SU-DHL-6 (cell line): ENCODE data around the gene GRK3.
"Not testable (repeated sequence)": the region's sequence is repeated elsewhere in the genome, so short reads cannot be mapped to it uniquely, and the experiment has no call there.

Experiments used
- H2AFZ ChIP-seq: fragments of 200-600 bp; sonication (generic); 2 replicates; pipeline ENCODE4 v1.6.1; 2014; ENCODE audit warnings: low read depth, mild to moderate bottlenecking, moderate library complexity, mixed read lengths, antibody characterized with exemption, low read length; ENCODE audit not compliant: severe bottlenecking
- H3F3A ChIP-seq: fragments of 200-600 bp; shearing (Covaris generic); 2 replicates; pipeline ENCODE4 v1.6.0; 2016; ENCODE audit warnings: antibody characterized with exemption, mild to moderate bottlenecking; ENCODE audit not compliant: insufficient read depth
- H3K27ac ChIP-seq: fragments of 200-600 bp; sonication (generic); 2 replicates; pipeline ENCODE4 v1.5.1; 2016; ENCODE audit warnings: low read depth, mild to moderate bottlenecking, low read length, moderate library complexity, mixed read lengths
- H3K27me3 ChIP-seq: fragments of 200-600 bp; sonication (generic), shearing (Covaris generic); 2 replicates; pipeline ENCODE4 v1.6.0; 2014; ENCODE audit warnings: mild to moderate bottlenecking, low read length
- H3K36me3 ChIP-seq: fragments of 200-600 bp; sonication (generic); 2 replicates; pipeline ENCODE4 v1.6.1; 2014; ENCODE audit warnings: mild to moderate bottlenecking, low read length, mixed read lengths
- H3K4me2 ChIP-seq: fragments of 300-600, 200-600 bp; shearing (Covaris generic), sonication (generic); 2 replicates; pipeline ENCODE4 v1.6.0; 2014; ENCODE audit warnings: low read length, low read depth, mild to moderate bottlenecking; ENCODE audit not compliant: poor library complexity, severe bottlenecking
- H3K4me3 ChIP-seq: fragments of 200-600 bp; sonication (generic); 2 replicates; pipeline ENCODE4 v1.5.1; 2014; ENCODE audit warnings: antibody characterized with exemption, low read length, mild to moderate bottlenecking, mixed read lengths; ENCODE audit not compliant: insufficient read depth, poor library complexity, severe bottlenecking
- H3K79me2 ChIP-seq: fragments of 200-600 bp; sonication (generic); 2 replicates; pipeline ENCODE4 v1.6.1; 2014; ENCODE audit warnings: mild to moderate bottlenecking, low read length, moderate library complexity; ENCODE audit not compliant: insufficient read depth
- H3K9ac ChIP-seq: fragments of 200-600 bp; sonication (generic); 2 replicates; pipeline ENCODE4 v1.7.0; 2014; ENCODE audit warnings: mild to moderate bottlenecking, low read length
- H3K9me2 ChIP-seq: fragments of 200-600 bp; sonication (generic); replicated peaks from 2 replicates; pipeline ENCODE4 v1.6.1; 2014; ENCODE audit warnings: low read length; ENCODE audit not compliant: insufficient read depth
- H3K9me3 ChIP-seq: fragments of 200-600 bp; sonication (generic); 2 replicates; pipeline ENCODE4 v1.6.1; 2014; ENCODE audit warnings: low read length, mixed read lengths; ENCODE audit not compliant: insufficient read depth
- H4K20me1 ChIP-seq: fragments of 200-600 bp; sonication (generic); 2 replicates; pipeline ENCODE4 v1.6.1; 2014; ENCODE audit warnings: low read depth, mild to moderate bottlenecking, antibody characterized with exemption, low read length, moderate library complexity, mixed read lengths
- EZH2phosphoT487 ChIP-seq: fragments of 200-600 bp; sonication (generic), shearing (Covaris generic); conservative IDR thresholded peaks from 2 replicates; pipeline ENCODE4 v1.6.1; 2018; ENCODE audit warnings: mild to moderate bottlenecking, antibody characterized with exemption, low read length, moderate library complexity, mixed read lengths
- TF ChIP-seq, protein P1 (sequence below): fragments of 200-600 bp; sonication (generic); IDR thresholded peaks from one replicate; pipeline ENCODE4 v1.5.1; 2017; ENCODE audit warnings: antibody characterized with exemption, mild to moderate bottlenecking, low read length, moderate library complexity; ENCODE audit not compliant: insufficient read depth, poor library complexity, severe bottlenecking

The GRK3 gene

DNA sequence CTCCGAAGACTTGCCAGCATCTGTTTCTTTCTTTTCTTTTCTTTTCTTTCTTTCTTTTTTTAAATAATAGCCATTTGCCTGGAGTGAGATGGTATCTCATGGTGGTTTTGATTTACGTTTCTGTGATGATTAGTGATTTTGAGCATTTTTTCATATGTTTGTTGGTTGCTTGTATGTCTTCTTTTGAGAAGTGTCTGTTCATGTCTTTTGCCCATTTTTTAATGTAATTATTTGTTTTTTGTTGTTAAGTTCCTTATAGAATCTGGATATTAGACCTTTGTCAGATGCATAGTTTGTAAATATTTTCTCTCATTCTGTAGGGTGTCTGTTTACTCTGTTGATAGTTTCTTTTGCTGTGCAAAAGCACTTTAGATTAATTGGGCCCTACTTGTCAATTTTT is 28.8 kb downstream of the GRK3 start:
- H2AFZ ChIP-seq, H3K27me3 ChIP-seq, H3K4me3 ChIP-seq, H3K9me3 ChIP-seq, H3K27ac ChIP-seq, H3K4me2 ChIP-seq, H4K20me1 ChIP-seq, H3K9ac ChIP-seq, H3F3A ChIP-seq, H3K9me2 ChIP-seq, H3K36me3 ChIP-seq: not testable (repeated sequence)
- peaks cover 14% of the 10 kb centered on the region for H3K79me2 ChIP-seq

DNA sequence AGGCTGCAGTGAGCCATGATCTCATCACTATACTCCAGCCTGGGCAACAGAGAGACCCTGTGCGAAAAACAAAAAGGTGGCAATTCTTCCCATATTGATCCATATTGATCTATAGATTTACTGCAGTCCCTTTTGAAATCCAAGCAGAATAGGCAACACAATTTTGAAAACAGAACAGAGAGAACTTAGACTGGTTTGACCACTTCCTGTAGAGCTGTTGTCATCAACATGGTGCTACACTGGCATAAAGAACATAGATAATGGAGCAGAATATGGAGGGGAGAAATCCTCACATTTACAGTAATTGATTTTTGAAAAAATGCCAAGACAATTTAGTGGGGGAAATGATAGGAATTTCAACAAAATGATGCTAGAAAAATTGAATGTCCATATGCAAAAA is 34.1 kb downstream of the GRK3 start:
- no peak overlapping the region for H3K4me3 ChIP-seq
- H3K9me2 ChIP-seq: no peaks in the 10 kb centered on the region
- peaks cover 7% of the 10 kb centered on the region; the same call in 1 of the 2 replicates for H3K79me2 ChIP-seq
- TF ChIP-seq, protein P1, sequence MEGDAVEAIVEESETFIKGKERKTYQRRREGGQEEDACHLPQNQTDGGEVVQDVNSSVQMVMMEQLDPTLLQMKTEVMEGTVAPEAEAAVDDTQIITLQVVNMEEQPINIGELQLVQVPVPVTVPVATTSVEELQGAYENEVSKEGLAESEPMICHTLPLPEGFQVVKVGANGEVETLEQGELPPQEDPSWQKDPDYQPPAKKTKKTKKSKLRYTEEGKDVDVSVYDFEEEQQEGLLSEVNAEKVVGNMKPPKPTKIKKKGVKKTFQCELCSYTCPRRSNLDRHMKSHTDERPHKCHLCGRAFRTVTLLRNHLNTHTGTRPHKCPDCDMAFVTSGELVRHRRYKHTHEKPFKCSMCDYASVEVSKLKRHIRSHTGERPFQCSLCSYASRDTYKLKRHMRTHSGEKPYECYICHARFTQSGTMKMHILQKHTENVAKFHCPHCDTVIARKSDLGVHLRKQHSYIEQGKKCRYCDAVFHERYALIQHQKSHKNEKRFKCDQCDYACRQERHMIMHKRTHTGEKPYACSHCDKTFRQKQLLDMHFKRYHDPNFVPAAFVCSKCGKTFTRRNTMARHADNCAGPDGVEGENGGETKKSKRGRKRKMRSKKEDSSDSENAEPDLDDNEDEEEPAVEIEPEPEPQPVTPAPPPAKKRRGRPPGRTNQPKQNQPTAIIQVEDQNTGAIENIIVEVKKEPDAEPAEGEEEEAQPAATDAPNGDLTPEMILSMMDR: no peak
- no peak for TF ChIP-seq EZH2phosphoT487
- no peaks in the 10 kb centered on the region; the same call in 1 of the 2 replicates for H3F3A ChIP-seq
- no peak overlapping the region for H3K9ac ChIP-seq
- H3K4me2 ChIP-seq: no peak overlapping the region
- H3K27ac ChIP-seq: no peak overlapping the region
- no peak overlapping the region for H2AFZ ChIP-seq
- H3K27me3 ChIP-seq: no peaks in the 10 kb centered on the region
- no peaks in the 10 kb centered on the region for H4K20me1 ChIP-seq
- no peaks in the 10 kb centered on the region for H3K36me3 ChIP-seq
- H3K9me3 ChIP-seq: no peaks in the 10 kb centered on the region

DNA sequence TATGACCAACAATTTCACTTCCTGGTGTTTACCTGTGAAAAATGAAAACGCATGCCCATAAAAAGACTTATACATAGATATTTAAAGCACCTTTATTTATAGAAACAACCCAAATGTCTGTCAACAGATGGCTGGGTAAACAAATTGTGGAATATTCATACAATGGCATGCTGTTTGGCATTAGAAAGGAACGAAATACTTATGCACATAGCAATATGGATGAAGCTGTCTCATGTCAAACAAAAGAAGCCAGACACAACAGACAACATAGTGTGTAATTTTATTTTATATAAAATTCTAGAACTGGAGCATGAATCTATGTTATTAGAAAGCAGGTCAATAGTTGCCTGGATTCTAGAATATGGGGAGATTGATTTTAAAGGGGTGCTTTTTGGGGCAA is 38.0 kb downstream of the GRK3 start:
- no peaks in the 10 kb centered on the region; the same call in 1 of the 2 replicates for H3F3A ChIP-seq
- no peak overlapping the region for H3K9ac ChIP-seq
- TF ChIP-seq, protein P1: no peak
- TF ChIP-seq EZH2phosphoT487: no peak
- no peaks in the 10 kb centered on the region for H3K9me2 ChIP-seq
- H3K9me3 ChIP-seq: no peaks in the 10 kb centered on the region
- H3K79me2 ChIP-seq: no peaks in the 10 kb centered on the region
- H3K27ac ChIP-seq: no peak overlapping the region
- no peak overlapping the region for H2AFZ ChIP-seq
- H3K27me3 ChIP-seq: no peaks in the 10 kb centered on the region
- no peak overlapping the region for H3K4me3 ChIP-seq
- no peaks in the 10 kb centered on the region for H3K36me3 ChIP-seq
- no peaks in the 10 kb centered on the region for H4K20me1 ChIP-seq
- no peak overlapping the region for H3K4me2 ChIP-seq

DNA sequence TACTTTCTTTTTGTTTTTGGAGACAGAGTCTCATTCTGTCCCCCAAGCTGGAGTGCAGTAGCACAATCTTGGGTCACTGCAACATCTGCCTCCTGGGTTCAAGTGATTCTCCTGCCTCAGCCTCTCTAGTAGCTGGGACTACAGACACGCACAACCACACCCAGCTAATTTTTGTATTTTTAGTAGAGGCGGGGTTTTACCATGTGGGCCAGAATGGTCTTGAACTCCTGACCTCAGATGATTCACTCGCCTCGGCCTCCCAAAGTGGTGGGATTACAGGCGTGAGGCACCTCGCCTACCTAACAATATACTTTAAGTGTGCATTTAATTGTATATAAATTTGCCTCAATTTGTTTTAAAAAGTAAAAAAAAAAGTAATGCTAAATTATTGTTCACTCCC is 38.4 kb downstream of the GRK3 start:
- Histone ChIP-seq H4K20me1 (no peaks in the 10 kb centered on the region), H3K4me3 (no peak overlapping the region), H3K27ac (no peak overlapping the region), H3K9me3 (no peaks in the 10 kb centered on the region), H3K4me2 (no peak overlapping the region), H2AFZ (no peak overlapping the region), H3K9ac (no peak overlapping the region), H3K27me3 (no peaks in the 10 kb centered on the region), H3F3A (no peaks in the 10 kb centered on the region; the same call in 1 of the 2 replicates), H3K79me2 (no peaks in the 10 kb centered on the region), H3K36me3 (no peaks in the 10 kb centered on the region), H3K9me2 (no peaks in the 10 kb centered on the region)
- TF ChIP-seq, protein P1: no peak
- TF ChIP-seq EZH2phosphoT487: no peak

DNA sequence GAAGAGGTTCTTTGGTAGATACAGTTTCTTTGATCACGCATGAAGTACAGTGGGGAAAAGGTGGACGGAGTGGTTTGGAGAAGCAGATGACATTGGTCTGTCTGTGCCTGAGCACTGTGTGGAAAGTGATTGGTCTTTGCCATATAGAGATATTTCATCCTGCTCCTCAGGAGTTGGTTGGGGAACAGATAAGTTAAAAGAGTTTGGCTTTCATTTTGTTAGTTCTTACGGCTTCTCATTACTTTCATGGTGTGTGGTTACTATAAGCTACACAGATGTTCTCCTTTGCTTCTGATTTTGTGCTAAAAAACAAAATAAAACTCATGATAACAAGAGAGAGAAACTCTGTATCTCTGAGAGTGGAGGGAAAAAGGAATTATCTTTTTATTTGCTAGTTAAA is 40.7 kb downstream of the GRK3 start:
- H3K27ac ChIP-seq, H2AFZ ChIP-seq, H3K4me3 ChIP-seq, H3F3A ChIP-seq, H4K20me1 ChIP-seq, H3K9me2 ChIP-seq, H3K4me2 ChIP-seq, H3K79me2 ChIP-seq, H3K9me3 ChIP-seq, H3K9ac ChIP-seq, H3K36me3 ChIP-seq, H3K27me3 ChIP-seq: not testable (repeated sequence)

DNA sequence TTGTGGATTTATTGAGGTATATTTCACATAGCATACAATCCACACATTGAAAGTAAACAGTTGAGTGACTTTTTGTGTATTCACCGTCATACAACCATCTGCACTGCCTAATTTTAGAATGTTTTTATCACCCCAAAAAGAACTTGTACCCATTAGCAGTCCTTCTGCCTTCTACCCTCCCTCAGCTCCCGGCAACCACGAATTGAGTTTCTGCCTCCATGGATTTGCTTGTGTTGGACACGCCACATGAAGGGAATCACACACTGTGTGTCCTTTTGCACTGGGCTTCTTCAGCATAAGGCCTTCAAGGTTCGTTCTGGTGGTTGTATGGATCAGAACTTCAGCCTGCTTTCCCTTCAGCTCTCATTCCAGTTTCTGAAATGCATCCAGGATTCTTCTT is 41.1 kb downstream of the GRK3 start:
- H3K4me2 ChIP-seq, H3K4me3 ChIP-seq, H3K27ac ChIP-seq, H3K9ac ChIP-seq, H2AFZ ChIP-seq, H4K20me1 ChIP-seq, H3F3A ChIP-seq, H3K79me2 ChIP-seq, H3K9me3 ChIP-seq, H3K36me3 ChIP-seq, H3K27me3 ChIP-seq, H3K9me2 ChIP-seq: not testable (repeated sequence)
